Activated CD4-positive, alpha-beta T cell treated with anti-CD3 and anti-CD28 coated beads, Interleukin-2, amount 50 U/mL, for 1 hour (primary cell): Measurements from ENCODE around the gene KRTAP2-2.
"Not testable (repeated sequence)": the region's sequence is repeated elsewhere in the genome, so short reads cannot be mapped to it uniquely, and the experiment has no call there.

Experiments used
- DNase-seq: peaks from one replicate; pipeline ENCODE4 v3.0.0-alpha.2; 2020

Gene KRTAP2-2

DNA sequence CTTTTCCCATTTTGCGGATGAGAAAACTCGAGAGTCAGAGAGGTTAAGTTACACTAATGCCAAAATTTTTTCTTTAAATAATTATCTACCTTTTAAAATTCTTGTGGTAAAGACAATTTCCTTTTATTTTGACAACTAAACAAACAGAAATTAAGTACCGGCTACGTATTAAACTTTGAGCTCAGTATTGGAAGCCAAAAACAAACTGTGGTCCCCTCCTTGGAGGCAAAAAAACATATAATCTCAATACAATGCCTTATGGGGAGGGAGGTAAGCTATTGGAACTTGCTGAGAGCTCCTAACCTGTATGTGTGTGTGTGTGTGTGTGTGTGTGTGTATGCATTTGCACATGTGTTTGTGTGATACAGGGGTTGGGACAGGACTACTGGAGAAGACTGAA lies 8.4 kb upstream of the KRTAP2-2 start:
- no peak for DNase-seq

DNA sequence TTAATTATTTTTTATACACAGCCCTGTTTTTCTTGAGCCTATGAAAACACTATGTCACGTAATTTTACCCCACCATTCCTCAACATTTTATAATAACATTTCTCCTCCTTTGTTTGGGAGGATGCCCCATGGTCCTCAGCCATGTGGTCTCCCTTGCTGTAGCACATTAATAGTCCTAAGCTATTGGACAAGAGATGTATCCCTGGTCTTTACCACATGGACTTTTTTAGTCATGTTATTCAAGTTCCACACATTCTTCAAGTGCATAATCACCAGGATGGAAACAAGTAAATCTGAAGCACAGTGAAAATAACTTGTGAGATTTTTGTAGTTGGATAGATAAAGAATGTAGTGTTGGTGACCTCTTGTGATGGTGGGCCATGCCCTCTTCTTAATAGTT lies 6.9 kb upstream of the KRTAP2-2 start:
- no peak for DNase-seq

DNA sequence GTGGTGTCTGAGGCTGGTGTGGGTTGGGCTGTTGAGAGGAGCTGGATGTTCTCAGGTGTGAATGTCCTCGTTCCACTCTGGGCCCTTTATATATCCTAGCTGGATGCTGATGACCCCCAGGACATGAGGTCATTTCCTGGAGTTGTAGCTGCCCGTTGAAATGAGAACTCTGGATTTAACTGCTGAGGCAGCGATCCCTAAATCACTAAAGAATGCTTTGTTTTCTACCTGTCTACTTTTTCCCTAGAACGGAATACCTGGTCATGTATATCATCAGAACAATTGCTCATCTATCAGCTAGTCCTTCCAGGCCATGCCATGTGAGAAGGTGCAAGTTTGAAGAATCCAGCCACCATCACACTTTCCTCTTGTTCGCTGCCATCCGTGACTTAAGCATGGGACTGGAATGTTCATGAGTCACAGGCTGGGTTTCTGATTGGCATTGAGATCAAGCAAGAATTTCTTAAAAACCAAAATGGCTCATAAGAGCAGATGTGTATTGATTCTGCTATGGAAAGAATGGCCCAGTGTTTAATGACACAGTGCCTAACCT lies 5.1 kb upstream of the KRTAP2-2 start, which contains the start of gene KRTAP2-3:
Gene KRTAP2-3 (minus strand): TSS at position 63 of the 553 bp plus-strand sequence. CDS start 64 bp downstream, outside the sequence.
- no peak for DNase-seq

DNA sequence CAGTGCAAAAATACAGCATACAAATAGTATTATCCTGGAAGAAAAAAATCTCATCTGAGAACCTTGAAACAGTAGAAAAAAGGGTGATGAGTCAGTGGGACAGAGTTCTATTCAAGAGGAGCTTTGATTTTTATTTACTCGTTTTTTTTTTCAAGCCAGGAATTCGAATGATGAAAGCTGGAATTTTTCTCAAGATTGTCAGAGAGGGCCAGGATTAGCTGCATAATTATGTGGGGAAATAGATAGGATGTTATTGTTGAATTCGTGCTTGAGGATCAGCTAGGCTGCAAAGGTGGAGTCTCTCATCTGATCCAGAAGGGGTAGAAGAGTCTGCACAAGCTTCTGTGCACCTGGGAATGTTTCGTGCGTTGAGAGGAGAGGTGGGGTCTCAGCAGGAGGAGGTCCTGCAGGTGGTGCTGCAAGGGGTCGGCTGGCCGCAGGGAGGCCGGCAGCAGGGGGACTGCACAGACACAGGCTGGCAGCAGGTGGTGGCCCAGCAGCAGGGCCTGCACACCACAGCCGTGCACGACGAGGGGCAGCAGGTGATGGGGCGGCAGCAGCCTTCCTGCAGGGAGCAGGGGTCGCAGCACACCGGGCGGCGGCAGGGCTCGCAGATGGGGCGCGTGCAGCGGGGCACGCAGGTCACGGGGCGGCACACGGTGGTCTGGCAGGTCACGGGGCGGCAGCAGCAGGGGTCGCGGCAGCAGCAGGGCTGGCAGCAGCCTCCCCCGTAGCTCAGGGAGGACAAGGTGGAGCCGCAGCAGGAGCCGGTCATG lies 4.4 kb upstream of the KRTAP2-2 start:
- DNase-seq: not testable (repeated sequence)

DNA sequence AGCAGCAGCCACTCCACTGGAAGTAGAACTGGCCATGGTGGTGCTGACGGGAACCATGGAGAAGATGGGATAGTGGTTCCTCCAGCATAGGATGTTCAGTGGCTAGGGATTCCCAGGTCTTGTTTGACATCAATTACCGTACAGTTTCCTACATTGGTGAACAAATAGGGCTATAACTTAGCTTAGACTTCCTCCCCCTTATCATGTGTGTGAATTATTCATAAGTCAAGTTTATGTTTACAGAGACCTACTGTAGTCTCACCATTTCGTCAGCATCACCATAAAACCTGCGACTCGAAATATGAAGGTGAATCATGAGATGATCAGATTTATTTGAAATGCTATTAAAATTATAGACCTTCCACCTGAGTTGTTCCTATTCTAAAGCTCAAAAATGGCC lies 3.7 kb upstream of the KRTAP2-2 start:
- DNase-seq: no peak

DNA sequence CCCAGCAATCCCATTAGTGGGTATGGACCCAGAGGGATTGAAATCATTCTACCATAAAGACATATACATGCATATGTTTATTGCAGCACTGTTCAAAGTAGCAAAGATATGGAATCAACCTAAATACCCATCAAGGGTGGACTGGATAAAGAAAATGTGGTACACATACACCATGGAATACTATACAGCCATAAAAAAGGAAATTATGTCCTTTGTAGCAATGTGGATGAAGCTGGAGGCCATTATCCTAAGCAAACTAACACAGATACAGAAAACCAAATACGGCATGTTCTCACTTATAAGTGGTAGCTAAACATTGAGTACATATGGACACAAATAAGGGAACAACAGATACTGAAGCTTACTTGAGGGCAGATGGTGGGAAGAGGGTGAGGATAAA lies 2.5 kb upstream of the KRTAP2-2 start:
- DNase-seq: no peak

DNA sequence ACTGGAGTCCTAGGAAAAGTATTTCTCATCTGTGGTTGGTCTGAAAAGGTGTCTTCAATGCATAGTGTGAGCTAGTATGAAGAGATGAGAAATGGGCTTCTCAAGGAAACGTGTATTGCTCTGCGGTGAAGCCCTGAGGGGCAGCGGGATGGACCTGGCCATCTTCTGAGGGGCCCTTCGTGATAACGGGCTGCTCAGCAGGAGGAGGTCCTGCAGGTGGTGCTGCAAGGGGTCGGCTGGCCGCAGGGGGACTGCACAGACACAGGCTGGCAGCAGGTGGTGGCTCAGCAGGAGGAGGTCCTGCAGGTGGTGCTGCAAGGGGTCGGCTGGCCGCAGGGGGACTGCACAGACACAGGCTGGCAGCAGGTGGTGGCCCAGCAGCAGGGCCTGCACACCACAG lies 474 bp downstream of the KRTAP2-2 start:
- DNase-seq: not testable (repeated sequence)

DNA sequence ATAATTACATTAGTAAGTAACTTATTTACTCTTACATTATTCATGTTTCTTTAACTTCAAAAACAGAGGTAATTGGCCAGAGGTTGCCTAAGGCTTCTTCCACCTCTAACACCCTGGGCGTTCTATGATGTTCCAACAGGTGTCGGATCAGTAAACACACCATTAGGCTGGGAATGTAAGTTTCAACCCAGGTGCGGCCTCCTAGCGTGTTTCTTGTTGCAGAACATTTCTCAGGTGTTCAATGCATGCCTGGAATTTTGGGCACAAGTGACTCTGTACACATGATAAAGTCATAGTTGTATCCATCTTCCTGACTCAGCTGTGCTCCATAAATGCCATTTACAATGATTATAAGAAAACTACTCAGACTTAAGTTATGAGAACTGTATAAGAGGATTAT lies 1.0 kb downstream of the KRTAP2-2 start:
- DNase-seq: no peak

DNA sequence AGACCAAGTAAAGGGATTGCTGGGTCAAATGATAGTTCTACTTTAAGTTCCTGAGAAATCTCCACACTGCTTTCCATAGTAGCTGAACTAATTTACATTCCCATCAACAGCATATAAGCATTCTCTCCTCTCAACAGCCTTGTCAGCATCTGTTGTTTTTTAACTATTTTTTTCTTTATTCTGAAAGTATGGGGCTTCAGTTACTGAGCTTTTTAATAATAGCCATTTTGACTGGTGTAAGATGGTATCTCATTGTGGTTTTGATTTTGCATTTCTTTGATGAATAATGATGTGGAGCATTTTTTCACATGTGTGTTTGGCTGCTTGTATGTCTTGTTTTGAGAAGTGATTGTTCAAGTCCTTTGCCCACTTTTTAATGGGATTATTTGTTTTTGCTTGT lies 2.5 kb downstream of the KRTAP2-2 start:
- DNase-seq: no peak

DNA sequence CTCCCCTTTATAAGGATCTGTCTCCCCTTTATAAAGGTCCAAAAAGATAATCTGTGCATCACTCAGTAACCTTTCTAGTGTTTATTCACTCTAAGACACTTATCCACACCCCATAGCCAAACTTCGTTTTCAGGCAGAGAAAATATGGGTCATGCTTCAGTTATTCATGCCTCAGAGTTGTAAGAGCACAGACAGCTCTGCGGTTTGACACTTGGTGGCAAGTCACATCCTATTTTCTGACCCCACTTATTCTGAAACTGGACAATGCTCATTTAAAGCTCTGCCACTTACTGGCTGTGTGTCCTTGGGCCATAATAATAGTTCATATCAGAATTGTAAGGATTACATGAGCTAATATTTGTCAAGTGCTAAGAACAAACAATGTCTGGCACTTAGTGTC lies 5.9 kb downstream of the KRTAP2-2 start:
- DNase-seq: no peak

DNA sequence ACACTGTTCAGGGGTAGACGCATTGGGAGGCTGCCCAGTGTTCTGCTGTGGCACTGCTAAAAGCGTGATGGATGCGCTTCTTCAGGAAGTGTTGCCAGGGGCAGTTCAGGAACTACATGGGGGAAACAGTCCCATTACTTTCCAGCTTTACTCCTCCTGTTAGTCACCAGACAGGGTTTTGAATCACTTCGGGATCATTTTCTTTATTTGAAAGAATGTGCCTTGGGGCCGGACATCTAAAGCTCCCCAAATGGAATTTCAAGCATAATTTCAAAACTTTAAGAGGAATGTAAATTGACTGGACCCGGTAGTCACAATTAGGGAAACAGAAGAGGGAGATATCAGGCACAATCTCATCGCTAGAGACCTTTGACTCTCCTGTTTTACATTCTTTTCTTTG lies 6.6 kb downstream of the KRTAP2-2 start:
- DNase-seq: no peak

DNA sequence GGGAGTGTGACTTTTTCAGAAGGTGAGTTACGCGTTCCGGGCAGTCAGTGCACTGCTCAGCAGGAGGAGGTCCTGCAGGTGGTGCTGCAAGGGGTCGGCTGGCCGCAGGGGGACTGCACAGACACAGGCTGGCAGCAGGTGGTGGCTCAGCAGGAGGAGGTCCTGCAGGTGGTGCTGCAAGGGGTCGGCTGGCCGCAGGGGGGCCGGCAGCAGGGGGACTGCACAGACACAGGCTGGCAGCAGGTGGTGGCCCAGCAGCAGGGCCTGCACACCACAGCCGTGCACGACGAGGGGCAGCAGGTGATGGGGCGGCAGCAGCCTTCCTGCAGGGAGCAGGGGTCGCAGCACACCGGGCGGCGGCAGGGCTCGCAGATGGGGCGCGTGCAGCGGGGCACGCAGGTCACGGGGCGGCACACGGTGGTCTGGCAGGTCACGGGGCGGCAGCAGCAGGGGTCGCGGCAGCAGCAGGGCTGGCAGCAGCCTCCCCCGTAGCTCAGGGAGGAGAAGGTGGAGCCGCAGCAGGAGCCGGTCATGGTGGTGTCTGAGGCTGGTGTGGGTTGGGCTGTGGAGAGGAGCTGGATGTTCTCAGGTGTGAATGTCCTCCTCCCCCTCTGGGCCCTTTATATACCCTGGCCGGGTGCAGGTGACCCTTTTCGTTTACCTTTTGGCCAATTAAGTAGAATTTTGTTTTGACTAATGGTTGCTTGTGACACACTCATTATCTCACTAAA lies 8.1 kb downstream of the KRTAP2-2 start, which contains the start of gene KRTAP2-1:
Gene KRTAP2-1 (minus strand): TSS at position 582 of the 731 bp plus-strand sequence. CDS start 49 bp downstream, at position 533.
- DNase-seq: not testable (repeated sequence)

DNA sequence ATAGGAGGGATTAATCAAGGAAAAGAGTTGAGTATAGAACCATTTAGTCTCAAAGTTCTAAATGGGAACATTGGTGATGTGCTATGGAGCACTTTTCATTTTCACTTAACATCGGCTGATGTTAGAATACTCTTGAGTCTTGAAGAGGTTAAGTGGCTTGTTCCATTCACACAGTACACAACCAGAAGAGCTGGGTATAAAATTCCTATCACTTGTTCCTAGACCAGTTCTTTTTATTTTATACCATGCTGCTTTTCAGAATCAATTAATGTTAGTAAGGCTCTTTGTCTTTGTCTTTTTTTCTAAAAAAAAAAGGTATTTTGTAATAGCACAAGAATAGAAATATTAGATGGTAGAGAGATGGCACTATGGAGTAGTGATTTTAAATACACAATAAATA lies 12.1 kb downstream of the KRTAP2-2 start:
- DNase-seq: no peak

DNA sequence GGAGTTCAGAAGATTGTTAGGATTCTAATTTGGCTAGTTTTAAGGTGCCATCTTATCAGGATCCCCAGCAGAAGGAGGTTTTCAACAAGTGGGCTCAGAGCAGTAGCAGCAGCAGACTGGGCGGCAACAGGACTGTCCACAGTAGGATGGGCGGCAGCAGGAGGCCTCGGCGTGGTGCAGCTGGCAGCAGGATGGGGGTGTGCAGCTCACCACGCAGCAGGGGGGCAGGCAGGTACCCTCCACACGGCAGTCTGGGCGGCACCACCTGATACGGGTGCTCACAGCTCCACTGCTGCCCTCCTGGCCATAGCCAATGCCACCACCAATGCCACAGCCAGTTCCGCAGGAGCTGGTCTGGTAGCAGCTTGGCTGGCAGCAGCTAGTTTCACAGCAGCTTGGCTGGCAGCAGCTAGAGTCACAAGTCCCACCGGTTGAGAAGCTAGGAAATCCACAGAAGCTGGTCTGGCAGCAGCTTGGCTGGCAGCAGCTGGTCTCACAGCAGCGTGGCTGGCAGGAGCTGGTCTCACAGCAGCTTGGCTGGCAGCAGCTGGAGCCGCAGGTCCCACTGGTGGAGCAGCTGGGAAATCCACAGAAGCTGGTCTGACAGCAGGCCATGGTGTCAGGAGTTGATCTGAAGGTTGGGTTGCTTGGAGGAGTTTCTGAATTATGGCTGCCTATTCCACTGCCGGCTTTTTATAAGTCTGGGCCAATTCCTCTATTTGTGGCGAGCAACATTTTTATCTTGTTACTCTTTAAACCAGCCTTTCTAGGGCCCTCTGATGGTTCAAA lies 14.1 kb downstream of the KRTAP2-2 start, which contains the start of gene KRTAP1-1:
Gene KRTAP1-1 (minus strand): TSS at position 668 of the 789 bp plus-strand sequence. CDS start 53 bp downstream, at position 615.
- DNase-seq: not testable (repeated sequence)

DNA sequence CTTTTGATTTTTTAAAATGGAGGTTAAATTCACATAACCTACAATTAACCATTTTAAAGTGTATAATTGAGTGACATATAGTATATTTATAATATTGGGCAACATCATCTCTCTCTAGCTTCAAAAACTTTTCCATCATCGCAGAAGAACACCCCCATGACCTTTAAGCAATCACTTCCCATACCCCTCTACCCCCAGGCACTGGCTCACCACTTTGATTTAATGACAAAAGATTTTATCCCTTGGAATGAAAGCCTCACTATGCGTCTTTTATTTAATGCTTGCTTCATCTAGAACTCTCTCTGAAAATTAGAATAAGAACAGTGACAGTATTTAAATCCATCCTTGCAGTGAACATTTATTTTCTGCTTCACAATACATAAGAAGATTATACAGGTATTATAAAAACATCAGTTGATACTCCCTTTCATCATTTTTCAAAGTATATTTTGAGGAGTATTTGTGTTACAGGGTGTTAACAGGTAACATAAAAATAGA lies 17.1 kb downstream of the KRTAP2-2 start:
- no peak for DNase-seq

DNA sequence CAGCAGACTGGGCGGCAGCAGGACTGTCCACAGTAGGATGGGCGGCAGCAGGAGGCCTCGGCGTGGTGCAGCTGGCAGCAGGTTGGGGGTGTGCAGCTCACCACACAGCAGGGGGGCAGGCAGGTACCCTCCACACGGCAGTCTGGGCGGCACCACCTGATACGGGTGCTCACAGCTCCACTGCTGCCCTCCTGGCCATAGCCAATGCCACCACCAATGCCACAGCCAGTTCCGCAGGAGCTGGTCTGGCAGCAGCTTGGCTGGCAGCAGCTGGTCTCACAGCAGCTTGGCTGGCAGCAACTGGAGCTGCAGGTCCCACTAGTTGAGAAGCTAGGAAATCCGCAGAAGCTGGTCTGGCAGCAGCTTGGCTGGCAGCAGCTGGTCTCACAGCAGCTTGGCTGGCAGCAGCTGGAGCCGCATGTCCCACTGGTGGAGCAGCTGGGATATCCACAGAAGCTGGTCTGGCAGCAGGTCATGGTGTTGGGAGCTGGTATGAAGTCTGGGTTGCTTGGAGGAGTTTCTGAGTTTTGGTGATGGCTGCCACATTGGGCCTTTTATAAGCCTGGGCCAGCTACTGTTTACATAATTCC lies 20.6 kb downstream of the KRTAP2-2 start, which contains the start of gene KRTAP1-3:
Gene KRTAP1-3 (minus strand): TSS at position 529 of the 590 bp plus-strand sequence. CDS start 53 bp downstream, at position 476.
- not testable (repeated sequence) for DNase-seq

DNA sequence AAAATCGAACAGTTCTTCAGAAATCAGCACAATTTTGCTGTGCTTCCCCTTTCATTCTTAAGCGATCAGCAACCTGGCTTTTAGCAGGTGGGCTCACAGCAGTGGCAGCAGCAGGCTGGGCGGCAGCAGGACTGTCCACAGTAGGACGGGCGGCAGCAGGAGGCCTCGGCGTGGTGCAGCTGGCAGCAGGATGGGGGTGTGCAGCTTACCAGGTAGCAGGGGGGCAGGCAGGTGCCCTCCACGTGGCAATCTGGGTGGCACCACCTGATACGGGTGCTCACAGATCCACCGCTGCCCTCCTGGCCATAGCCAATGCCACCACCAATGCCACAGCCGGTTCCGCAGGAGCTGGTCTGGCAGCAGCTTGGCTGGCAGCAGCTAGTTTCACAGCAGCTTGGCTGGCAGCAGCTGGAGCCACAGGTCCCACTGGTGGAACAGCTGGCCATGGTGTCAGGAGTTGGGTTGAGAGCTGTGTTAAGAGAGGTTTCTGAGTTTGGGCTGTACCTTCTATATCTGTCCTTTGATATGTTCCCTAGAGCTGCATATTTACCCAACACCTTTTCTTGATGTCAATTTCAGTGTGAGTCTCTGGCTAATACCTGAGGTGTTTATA lies 25.3 kb downstream of the KRTAP2-2 start, which contains the start of gene KRTAP1-4:
Gene KRTAP1-4 (minus strand): TSS at position 563 of the 613 bp plus-strand sequence. CDS start 117 bp downstream, at position 446.
- no peak for DNase-seq

DNA sequence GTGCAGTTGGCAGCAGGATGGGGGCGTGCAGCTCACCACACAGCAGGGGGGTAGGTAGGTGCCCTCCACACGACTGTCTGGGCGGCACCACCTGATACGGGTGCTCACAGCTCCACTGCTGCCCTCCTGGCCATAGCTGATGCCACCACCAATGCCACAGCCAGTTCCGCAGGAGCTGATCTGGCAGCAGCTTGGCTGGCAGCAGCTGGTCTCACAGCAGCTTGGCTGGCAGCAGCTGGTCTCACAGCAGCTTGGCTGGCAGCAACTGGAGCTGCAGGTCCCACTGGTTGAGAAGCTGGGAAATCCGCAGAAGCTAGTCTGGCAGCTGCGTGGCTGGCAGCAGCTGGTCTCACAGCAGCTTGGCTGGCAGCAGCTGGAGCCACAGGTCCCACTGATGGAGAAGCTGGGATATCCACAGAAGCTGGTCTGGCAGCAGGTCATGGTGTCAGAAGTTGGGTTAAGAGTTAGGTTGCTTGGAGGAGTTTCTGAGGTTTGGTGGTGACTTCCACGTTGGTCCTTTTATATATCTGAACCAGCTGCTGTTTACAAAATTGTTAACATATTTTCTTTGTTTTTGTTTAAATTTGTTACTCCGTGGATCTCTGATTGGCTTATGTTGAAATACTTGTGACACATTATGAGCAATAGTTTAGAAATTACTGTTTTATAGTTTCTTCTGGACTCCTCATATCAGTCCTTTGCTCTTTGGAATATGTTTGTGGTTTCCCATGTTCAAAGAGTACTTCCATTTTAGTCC lies 28.1 kb downstream of the KRTAP2-2 start, which contains the start of gene KRTAP1-5:
Gene KRTAP1-5 (minus strand): TSS at position 494 of the 757 bp plus-strand sequence. CDS start 53 bp downstream, at position 441.
- DNase-seq: no peak

DNA sequence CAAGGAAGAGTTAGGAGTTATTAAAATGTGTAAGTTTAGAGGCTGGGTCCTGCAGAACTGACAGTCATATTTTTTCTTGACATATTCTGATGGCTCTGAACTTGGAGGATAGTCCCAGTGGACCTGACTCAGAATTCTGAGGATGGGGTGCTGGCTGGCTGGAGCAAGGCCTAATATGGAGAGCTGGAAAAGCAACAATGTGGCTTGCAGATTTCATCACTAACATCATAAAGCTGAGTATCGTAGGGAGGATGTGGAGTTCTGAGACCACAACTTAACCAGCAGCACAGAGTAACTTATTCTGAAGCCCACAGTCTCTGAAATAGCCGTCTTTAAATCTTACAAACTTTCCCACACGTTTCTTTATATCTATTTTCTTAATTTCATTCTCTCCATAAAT lies 30.3 kb downstream of the KRTAP2-2 start:
- no peak for DNase-seq

DNA sequence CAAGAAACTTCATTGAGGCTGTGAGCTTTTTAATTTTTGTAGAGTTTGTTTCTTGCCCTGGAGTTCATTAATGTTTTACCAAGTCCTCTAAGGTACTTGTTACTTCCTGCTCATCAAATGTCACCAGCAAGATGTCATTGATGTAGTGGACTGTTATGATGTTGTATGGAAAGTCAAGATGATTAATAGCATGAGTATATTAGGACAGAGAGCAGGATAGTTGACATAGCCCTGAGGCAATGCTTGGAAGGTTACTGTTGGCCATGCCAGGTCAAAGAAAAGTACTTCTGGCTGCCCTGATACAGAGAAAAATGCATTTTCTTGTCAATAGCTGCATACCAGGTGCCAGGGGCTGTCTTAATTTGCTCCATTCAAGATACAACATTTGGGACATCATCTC lies 34.7 kb downstream of the KRTAP2-2 start:
- DNase-seq: no peak
